Bronchial epithelial cell (primary cell): Measurements from ENCODE around the gene LIMK1. TPM values are rescaled to one million over a fixed set of nuclear protein-coding genes. Genes with fewer than 3 reads are reported as not detected.

ENCODE experiments used
- DNase-seq: peaks from one replicate; pipeline ENCODE4 v3.0.0-alpha.2; 2010; ENCODE audit warnings: low read depth
- FAIRE-seq: peaks from 2 replicates; lab custom pipeline; 2011; peaks lifted over from hg19 to GRCh38; lab: Jason Lieb, UNC
- H3K27me3 ChIP-seq: 2 replicates; pipeline ENCODE4 v1.5.1; 2011; ENCODE audit warnings: low read length; ENCODE audit not compliant: control insufficient read depth, insufficient read depth
- H3K36me3 ChIP-seq: 2 replicates; pipeline ENCODE4 v1.5.1; 2011; ENCODE audit warnings: low read length; ENCODE audit not compliant: control insufficient read depth, insufficient read depth
- H3K4me3 ChIP-seq: 2 replicates; pipeline ENCODE4 v1.5.1; 2011; ENCODE audit warnings: mild to moderate bottlenecking, low read depth, low read length, control low read depth
- total RNA-seq: library from RNA; depleted of rRNA; stranded (reverse); fragments of >200 nt; gene quantifications from 2 replicates; pipeline ENCODE4 v1.2.1, GENCODE V29; 2014
- TF ChIP-seq, protein P1 (sequence below): IDR thresholded peaks from 2 replicates; pipeline ENCODE4 v1.5.1; 2011; ENCODE audit warnings: mild to moderate bottlenecking, moderate library complexity, low read length, control low read depth, inconsistent platforms; ENCODE audit not compliant: insufficient read depth, severe bottlenecking

Gene LIMK1
- total RNA-seq, 1 donor from 2014 or later, result 11.6 TPM

DNA sequence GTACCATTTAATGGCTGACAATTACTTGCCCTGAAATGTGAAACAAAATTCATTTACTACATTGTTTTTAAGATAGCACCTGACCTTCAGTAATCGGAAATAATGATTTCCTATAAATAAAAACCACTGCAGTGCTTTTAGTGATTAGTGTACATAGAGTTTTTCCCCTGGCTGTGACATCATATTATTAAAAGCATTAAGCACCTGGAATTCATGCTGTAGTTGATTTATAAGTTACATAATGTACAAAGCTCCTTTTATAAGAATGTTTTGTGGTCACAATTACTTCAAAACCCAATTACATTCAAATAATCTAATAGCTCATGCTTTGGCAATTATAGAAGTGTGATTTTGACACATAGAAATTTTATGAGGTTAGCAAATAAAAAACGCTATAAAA is 46.3 kb downstream of the LIMK1 start:
- FAIRE-seq, result no peak

DNA sequence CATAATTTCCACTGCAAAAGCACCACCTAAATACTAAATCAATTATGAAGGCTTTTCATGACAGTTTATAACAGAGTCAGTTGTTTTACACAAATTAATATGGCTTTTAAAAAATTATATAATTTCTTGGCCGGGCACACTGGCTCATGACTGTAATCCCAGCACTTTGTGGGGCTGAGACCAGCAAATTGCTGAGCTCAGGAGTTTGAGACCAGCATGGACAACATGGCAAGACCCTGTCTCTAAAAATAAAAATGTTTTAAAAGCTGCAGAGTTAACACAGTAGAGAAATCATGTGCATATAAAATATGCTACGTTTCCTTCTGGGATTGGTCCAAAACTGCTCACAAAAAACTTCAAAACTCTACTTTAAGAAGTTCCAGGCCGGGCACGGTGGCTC is 46.9 kb downstream of the LIMK1 start:
- Histone ChIP-seq H3K27me3 (no peaks in the 10 kb centered on the region), H3K36me3 (no peaks in the 10 kb centered on the region), H3K4me3 (no peak overlapping the region)
- FAIRE-seq, result no peak
- no peak for DNase-seq
- TF ChIP-seq, protein P1, sequence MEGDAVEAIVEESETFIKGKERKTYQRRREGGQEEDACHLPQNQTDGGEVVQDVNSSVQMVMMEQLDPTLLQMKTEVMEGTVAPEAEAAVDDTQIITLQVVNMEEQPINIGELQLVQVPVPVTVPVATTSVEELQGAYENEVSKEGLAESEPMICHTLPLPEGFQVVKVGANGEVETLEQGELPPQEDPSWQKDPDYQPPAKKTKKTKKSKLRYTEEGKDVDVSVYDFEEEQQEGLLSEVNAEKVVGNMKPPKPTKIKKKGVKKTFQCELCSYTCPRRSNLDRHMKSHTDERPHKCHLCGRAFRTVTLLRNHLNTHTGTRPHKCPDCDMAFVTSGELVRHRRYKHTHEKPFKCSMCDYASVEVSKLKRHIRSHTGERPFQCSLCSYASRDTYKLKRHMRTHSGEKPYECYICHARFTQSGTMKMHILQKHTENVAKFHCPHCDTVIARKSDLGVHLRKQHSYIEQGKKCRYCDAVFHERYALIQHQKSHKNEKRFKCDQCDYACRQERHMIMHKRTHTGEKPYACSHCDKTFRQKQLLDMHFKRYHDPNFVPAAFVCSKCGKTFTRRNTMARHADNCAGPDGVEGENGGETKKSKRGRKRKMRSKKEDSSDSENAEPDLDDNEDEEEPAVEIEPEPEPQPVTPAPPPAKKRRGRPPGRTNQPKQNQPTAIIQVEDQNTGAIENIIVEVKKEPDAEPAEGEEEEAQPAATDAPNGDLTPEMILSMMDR, result no peak

More for the DNA sequence above, 46.3 kb downstream of the LIMK1 start:
- TF ChIP-seq, protein P1, result no peak
- DNase-seq, result no peak
- Histone ChIP-seq H3K36me3 (no peaks in the 10 kb centered on the region), H3K27me3 (no peaks in the 10 kb centered on the region), H3K4me3 (no peak overlapping the region)

DNA sequence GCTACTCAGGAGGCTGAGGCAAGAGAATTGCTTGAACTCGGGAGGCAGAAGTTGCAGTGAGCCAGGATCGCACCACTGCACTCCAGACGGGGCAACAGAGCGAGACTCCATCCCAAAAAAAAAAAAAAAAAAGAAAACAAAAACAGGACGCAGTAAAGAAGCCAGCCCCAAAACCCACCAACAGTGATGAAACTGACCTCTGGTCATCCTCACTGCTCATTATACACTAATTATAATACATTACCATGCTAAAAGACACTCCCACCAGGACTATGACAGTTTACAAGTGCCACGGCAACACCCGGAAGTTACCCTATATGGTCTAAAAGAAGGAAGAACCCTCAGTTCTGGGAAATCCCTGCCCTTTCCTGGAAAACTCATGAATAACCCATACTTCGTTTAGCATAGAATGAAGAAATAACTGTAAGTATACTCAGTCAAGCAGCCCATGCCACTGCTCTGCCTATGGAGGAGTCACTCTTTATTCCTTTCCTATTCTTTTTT is 50.6 kb downstream of the LIMK1 start:
- no peaks in the 10 kb centered on the region for H3K27me3 ChIP-seq
- no peak overlapping the region for H3K4me3 ChIP-seq
- peak; percentile 28 for DNase-seq
- no peak for FAIRE-seq
- TF ChIP-seq, protein P1, result no peak
- no peaks in the 10 kb centered on the region for H3K36me3 ChIP-seq

DNA sequence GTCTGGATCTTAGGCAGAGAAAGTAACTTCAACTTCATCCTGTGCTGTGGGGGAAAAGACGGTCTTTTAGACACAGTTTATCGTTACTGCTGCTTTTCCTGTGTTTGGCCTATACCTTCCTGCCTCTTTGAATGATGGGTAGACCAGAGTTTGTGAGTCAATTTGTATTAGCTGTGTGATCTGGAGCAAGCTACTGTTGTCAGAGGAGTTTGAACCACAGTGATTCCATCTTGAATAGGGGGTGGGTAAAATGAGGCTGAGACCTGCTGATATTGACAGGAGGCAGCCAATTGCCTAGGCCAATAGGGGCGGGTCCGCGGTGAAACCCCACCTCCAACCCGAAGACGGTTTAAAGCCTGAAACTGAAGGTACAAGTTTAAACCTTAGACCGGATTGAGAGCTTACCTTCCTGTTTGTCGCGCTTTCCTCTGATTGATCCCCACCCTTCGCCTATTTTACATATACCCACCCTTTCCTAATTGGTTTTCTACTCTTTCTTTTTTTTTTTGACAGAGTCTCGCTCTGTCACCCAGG is 54.8 kb downstream of the LIMK1 start:
- no peak for FAIRE-seq
- Histone ChIP-seq H3K36me3 (no peaks in the 10 kb centered on the region), H3K4me3 (no peak overlapping the region), H3K27me3 (no peaks in the 10 kb centered on the region)
- no peak for DNase-seq
- TF ChIP-seq, protein P1, result no peak

DNA sequence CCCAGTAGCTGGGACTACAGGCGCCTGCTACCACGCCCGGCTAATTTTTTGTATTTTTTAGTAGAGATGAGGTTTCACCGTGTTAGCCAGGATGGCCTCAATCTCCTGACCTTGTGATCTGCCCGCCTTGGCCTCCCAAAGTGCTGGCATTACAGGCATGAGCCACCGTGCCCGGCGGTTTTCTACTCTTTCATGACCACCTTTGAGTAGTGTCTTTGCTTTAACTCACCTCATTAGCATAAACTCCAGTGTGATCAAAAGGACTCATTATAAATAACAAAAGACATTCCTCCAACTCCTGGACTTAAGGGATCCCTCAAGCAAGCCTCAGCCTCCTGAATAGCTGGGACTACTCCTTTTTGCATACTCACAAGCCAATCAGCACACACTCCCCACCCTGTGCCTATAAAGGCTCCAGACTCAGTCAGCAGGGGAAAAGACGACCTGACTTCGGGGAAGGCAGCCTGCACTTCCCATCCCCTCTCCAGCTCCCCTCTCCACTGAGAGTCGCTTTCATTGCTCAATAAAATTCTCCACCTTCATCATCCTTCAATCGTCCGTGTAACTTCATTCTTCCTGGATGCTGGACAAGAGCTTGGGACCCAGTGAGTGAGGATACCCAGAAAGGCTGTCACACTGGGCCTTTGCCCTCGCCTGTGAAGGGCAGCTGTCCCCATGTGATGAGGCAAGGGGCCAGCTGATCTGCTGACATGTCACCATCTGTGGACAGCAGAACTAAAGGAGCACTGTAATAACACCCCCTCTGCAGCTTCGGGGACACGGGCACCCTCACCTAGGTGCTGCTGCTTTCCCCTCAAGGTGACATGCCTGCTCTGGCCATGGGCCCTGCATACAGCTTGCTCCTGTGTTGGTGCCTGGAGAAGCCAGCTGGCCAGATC is 55.6 kb downstream of the LIMK1 start:
- Histone ChIP-seq H3K4me3 (no peak overlapping the region), H3K27me3 (no peaks in the 10 kb centered on the region), H3K36me3 (no peaks in the 10 kb centered on the region)
- FAIRE-seq, result no peak
- TF ChIP-seq, protein P1, result no peak
- DNase-seq, result no peak
